Tibial artery (tissue), 4 donors: Measurements from ENCODE around the gene FLRT1.

Source experiments
- DNase-seq, 2 donors: peaks; one replicate each; pipeline ENCODE4 v3.0.0-alpha.2; 2019
- H3K27ac ChIP-seq, 2 donors: fragments of 200-600 bp; sonication (generic) in 1 of 2; 1 replicate in 1 of 2; 2 replicates in 1 of 2; pipeline ENCODE4 v1.5.1; 2018 to 2019; ENCODE audit warnings: mild to moderate bottlenecking in 1 of 2
- H3K27me3 ChIP-seq, 2 donors: fragments of 200-600 bp; sonication (generic) in 1 of 2; one replicate each; pipeline versions ENCODE4 v1.5.1 to v1.6.0; 2016 to 2019
- H3K36me3 ChIP-seq, 3 donors: fragments of 200-600 bp; sonication (generic) in 2 of 3; one replicate each; pipeline ENCODE4 v1.5.1; 2016 to 2019; ENCODE audit warnings: mild to moderate bottlenecking in 2 of 3
- H3K4me1 ChIP-seq, 4 donors: fragments of 200-600 bp; sonication (generic) in 2 of 4; 1 replicate in 3 of 4; 2 replicates in 1 of 4; pipeline ENCODE4 v1.5.1; 2016 to 2019
- H3K4me3 ChIP-seq, 2 donors: fragments of 200-600 bp; sonication (generic) in 1 of 2; 1 replicate in 1 of 2; 2 replicates in 1 of 2; pipeline ENCODE4 v1.5.1; 2018 to 2019; ENCODE audit warnings: mild to moderate bottlenecking in 2 of 2
- H3K9me3 ChIP-seq, 3 donors: fragments of 200-600 bp; sonication (generic) in 1 of 3; one replicate each; pipeline ENCODE4 v1.5.1; 2016 to 2019
- intact Hi-C: fragments of 100-400 bp; cut with DNase I; formaldehyde crosslinking; loops from one replicate; pipeline ENCODE4 v1.15.0; 2023; ENCODE audit warnings: low total_unique reads
- TF ChIP-seq, protein P1 (sequence below), 2 experiments: fragments of 200-600 bp in 1 of 2; fragments of 450-650 bp in 1 of 2; IDR thresholded peaks; one replicate each; pipeline ENCODE4 v1.5.1; 2017 to 2019; ENCODE audit warnings: antibody characterized with exemption in 2 of 2, mild to moderate bottlenecking in 1 of 2, moderate library complexity in 1 of 2

Gene FLRT1

DNA sequence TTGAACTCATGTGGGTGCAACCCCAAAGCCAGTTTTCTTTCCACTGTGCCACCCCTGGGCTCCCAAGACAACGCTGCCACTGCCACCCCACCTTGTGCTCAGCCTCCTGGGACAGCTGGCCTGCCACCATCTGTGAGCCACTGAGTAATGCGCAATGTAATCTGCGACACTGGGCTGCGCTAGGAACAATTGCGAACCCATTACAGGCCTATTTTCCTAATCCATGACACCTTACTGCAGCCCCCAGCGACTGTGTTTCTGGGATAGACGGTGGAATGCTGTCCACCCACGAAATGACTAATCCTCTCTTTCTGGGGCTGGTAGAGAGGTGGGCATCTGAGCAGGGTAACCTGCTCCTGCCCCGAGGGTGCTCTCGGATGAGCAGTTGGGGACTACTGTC lies 22.2 kb downstream of the FLRT1 start:
- H3K9me3 ChIP-seq, result no peaks in the 10 kb centered on the region
- intact Hi-C loops, result no loop called here
- H3K27ac ChIP-seq, result no peak overlapping the region
- H3K4me1 ChIP-seq, result peaks cover 0 to 15% (median 8%) of the 10 kb centered on the region in 4 donors
- TF ChIP-seq, protein P1, sequence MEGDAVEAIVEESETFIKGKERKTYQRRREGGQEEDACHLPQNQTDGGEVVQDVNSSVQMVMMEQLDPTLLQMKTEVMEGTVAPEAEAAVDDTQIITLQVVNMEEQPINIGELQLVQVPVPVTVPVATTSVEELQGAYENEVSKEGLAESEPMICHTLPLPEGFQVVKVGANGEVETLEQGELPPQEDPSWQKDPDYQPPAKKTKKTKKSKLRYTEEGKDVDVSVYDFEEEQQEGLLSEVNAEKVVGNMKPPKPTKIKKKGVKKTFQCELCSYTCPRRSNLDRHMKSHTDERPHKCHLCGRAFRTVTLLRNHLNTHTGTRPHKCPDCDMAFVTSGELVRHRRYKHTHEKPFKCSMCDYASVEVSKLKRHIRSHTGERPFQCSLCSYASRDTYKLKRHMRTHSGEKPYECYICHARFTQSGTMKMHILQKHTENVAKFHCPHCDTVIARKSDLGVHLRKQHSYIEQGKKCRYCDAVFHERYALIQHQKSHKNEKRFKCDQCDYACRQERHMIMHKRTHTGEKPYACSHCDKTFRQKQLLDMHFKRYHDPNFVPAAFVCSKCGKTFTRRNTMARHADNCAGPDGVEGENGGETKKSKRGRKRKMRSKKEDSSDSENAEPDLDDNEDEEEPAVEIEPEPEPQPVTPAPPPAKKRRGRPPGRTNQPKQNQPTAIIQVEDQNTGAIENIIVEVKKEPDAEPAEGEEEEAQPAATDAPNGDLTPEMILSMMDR (IDR thresholded peaks at IDR 0.05), result no peak
- DNase-seq, result no peak
- H3K4me3 ChIP-seq, result no peak overlapping the region
- no peaks in the 10 kb centered on the region for H3K36me3 ChIP-seq
- peaks cover 0 to 19% of the 10 kb centered on the region in 2 donors for H3K27me3 ChIP-seq

DNA sequence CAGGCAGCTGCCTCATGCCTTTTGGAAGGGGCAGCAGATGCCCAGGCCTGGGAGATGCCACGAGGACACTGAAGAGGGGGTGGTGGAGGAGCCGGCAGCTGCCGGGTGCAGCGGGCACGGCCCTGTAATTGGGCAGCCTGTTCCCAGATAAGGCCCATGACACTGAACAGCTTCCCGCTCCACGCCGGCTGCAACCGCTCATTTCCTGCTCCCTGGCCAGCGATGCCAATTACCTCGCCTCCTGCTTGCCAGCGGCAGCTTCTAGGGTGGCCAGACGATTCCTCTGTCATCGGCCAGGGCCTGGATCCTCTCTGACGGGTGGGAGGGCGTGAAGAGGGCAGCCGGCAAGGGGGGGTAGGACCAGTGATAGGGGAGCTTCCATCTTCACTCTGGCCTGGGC lies 22.8 kb downstream of the FLRT1 start:
- TF ChIP-seq, protein P1 (IDR thresholded peaks at IDR 0.05), result no peak
- intact Hi-C loops, result no loop called here
- no peak for DNase-seq
- Histone ChIP-seq H3K27ac (no peak overlapping the region), H3K4me1 (peaks cover 0 to 15% (median 8%) of the 10 kb centered on the region in 4 donors), H3K36me3 (no peaks in the 10 kb centered on the region), H3K4me3 (no peak overlapping the region), H3K27me3 (peaks cover 0 to 25% of the 10 kb centered on the region in 2 donors), H3K9me3 (no peaks in the 10 kb centered on the region)

DNA sequence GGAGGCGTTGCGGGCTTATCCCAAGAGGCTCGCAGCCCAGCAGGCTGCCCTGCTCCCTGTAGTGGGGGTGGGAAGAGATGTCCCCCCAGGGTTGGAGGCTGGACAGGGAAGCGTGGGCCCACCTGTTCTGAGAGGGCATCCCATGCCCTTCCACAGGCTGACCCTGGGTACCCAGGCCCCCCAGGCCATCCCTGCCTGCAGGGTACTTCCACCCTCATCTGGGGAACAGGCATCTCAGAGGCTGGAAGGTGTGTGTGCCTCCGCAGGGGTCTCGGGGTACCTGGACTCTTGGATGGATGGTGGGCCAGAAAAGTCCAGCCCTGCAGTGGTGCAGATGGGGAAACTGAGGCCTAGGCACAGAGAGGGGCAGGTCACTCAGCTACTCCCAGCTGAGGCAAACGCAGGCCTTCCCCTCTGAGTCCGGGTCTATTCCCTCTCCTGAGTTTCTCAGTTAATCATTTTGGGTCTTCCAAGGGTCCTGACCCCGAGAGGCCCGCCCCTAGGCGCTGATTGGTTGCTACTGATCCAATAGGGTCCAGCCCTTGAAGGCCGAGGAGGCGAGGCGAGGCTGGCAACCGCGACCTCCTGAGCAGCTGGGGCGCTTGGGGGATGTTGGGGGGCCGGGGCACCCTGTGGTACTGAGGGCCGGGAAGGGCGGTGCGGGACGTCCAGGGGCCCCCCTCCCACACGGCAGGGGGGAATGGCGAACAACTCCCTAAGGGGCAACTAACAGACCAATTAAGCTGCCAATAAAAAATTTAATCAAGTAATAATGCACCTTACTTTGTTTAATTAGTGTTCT lies 23.8 kb downstream of the FLRT1 start:
- intact Hi-C loops, result no loop called here
- no peaks in the 10 kb centered on the region for H3K36me3 ChIP-seq
- no peak overlapping the region for H3K4me3 ChIP-seq
- TF ChIP-seq, protein P1 (IDR thresholded peaks at IDR 0.05), result no peak
- H3K4me1 ChIP-seq, result peaks cover 0 to 15% (median 8%) of the 10 kb centered on the region in 4 donors
- H3K27me3 ChIP-seq, result peaks cover 0 to 32% of the 10 kb centered on the region in 2 donors
- H3K27ac ChIP-seq, result no peak overlapping the region
- no peak for DNase-seq
- no peaks in the 10 kb centered on the region for H3K9me3 ChIP-seq

DNA sequence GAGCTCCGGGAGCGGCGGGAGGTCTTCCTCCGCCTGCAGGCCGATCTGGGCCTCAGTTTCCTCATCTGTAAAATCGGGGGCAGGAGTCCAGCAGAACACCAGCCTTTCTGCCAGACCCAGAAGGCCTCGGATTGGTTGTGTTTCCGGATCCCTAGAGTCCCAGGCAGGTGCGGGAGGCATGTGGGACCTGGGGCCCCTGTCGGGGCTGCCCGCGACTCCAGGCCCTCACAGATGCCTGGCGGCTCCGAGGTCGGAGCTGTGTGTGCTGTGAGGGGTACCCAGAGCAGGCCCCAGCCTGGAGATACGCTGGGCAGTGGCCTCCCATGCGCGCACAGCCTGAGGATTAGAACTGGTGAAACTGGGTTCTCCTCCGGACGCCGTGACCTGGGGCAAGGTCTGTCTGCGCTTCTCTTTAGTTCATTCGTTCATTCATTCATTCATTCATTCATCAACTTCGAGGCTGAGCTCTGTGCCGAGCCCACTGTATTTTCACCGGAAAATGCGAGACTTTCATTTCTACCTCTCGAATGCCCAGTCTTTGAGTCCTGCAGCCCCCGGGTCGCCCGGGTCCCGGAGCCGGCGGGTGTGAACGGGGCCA lies 24.6 kb downstream of the FLRT1 start:
- Histone ChIP-seq H3K4me1 (peaks cover 0 to 15% (median 8%) of the 10 kb centered on the region in 4 donors), H3K9me3 (no peaks in the 10 kb centered on the region), H3K4me3 (peak overlapping the region; percentile 25 to 34), H3K27me3 (peaks cover 0 to 39% of the 10 kb centered on the region in 2 donors), H3K27ac (no peak overlapping the region), H3K36me3 (no peaks in the 10 kb centered on the region)
- TF ChIP-seq, protein P1 (IDR thresholded peaks at IDR 0.05), result no peak
- DNase-seq, result no peak
- intact Hi-C loops, result no loop called here

DNA sequence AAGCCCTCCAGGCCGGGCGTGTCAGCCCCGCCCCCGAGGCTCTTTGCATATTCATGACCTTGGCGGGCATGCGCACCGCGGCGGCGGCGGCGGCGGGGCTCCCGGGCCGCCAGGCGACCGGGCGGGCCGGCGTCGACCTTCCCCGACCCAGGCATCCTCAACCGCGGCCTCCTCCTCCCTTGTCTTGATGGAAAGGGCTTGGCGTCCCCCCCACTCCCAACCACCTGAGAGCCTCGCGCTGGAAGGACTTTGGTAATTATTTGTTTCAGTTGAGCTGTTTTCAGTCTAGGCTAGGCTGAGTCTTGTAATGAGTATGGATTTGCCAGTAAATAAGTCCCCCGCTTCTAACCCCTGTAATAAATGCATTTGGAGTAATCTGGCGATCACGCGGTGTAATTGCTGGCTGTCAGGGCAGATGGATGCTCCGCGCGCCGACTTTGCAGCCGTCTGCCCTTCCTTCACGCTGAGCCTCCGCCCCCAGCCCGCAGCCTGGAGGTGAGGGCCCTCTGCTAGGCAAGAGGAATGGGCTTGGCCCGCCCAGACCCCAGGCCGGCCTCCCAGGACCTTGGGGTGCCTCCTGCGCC lies 25.2 kb downstream of the FLRT1 start:
- intact Hi-C loops, result no loop called here
- Histone ChIP-seq H3K36me3 (no peaks in the 10 kb centered on the region), H3K27ac (no peak overlapping the region), H3K4me1 (peaks cover 0 to 15% (median 8%) of the 10 kb centered on the region in 4 donors), H3K9me3 (no peaks in the 10 kb centered on the region), H3K27me3 (peaks cover 0 to 39% of the 10 kb centered on the region in 2 donors), H3K4me3 (peak overlapping the region; percentile 25 to 34)
- TF ChIP-seq, protein P1 (IDR thresholded peaks at IDR 0.05), result no peak
- DNase-seq, result no peak
